K562 (cell line): ENCODE results near the gene APOBEC3C. TPM values are rescaled to one million over a fixed set of nuclear protein-coding genes. Genes with fewer than 3 reads are reported as not detected.
A peak's percentile ranks its signal among the peaks of the same experiment; 100 is the strongest.

Experiments
- DNMT1 ChIP-seq: fragments of 450-650 bp; IDR thresholded peaks from 2 replicates; pipeline ENCODE4 v1.6.1; 2016; ENCODE audit warnings: antibody characterized with exemption, mild to moderate bottlenecking
- ELF2 ChIP-seq: fragments of 250-450 bp; sonication (Bioruptor Pico); IDR thresholded peaks from 2 replicates; pipeline ENCODE4 v1.5.0; 2021; ENCODE audit warnings: mild to moderate bottlenecking
- NR2C2 ChIP-seq, 2 experiments: fragments of 200-800 bp in 1 of 2; sonication (Bioruptor generic) in 1 of 2; sonication (generic) in 1 of 2; formaldehyde crosslinking in 1 of 2; IDR thresholded peaks; 2 replicates each; pipeline versions ENCODE4 v1.6.1 to v1.8.0; 2016 to 2022; ENCODE audit warnings: mild to moderate bottlenecking in 1 of 2, missing compliant biosample characterization in 1 of 2, missing genetic modification characterization in 1 of 2, missing genetic modification reagents in 1 of 2
- PRDM10 ChIP-seq: fragments of 450-650 bp; IDR thresholded peaks from 2 replicates; pipeline ENCODE4 v1.6.1; 2018; ENCODE audit not compliant: partially characterized antibody
- RBFOX2 ChIP-seq: fragments of 200-400 bp; formaldehyde crosslinking; IDR thresholded peaks from 2 replicates; pipeline ENCODE4 v1.6.1; 2017; ENCODE audit warnings: low read depth, mild to moderate bottlenecking, low read length, moderate library complexity
- RFX5 ChIP-seq: IDR thresholded peaks from 2 replicates; pipeline ENCODE4 v1.6.1; 2011; ENCODE audit warnings: low read depth, mild to moderate bottlenecking, improper control_type of control experiment, low read length
- SOX6 ChIP-seq: fragments of 450-650 bp; IDR thresholded peaks from 2 replicates; pipeline ENCODE4 v1.6.1; 2014; ENCODE audit warnings: mild to moderate bottlenecking
- STAT6 ChIP-seq: sonication (generic); formaldehyde crosslinking; IDR thresholded peaks from 2 replicates; pipeline ENCODE4 v1.8.1; 2023; ENCODE audit warnings: mild to moderate bottlenecking, missing genetic modification reagents
- TGIF2 ChIP-seq: sonication (generic); formaldehyde crosslinking; IDR thresholded peaks from 2 replicates; pipeline ENCODE4 v1.8.1; 2022; ENCODE audit warnings: mild to moderate bottlenecking, missing genetic modification reagents, moderate library complexity
- USF2 ChIP-seq: sonication (generic); formaldehyde crosslinking; IDR thresholded peaks from 2 replicates; pipeline ENCODE4 v1.5.0; 2020; ENCODE audit warnings: missing genetic modification reagents
- ZBED1 ChIP-seq: IDR thresholded peaks from 2 replicates; pipeline ENCODE4 v1.6.1; 2014
- ZNF174 ChIP-seq: fragments of 250-450 bp; sonication (Bioruptor Pico); IDR thresholded peaks from 2 replicates; pipeline ENCODE4 v1.4.0; 2020; ENCODE audit warnings: mild to moderate bottlenecking
- polyA plus RNA-seq, 8 experiments: library from polyadenylated mRNA; depleted of rRNA in 4 of 8; stranded (reverse) in 5 of 8; unstranded in 3 of 8; fragments of >200 nt; fragmentation: Nextera tagmentation in 2 of 8; fragmentation: Illumina TruSeq in 1 of 8; extraction: Ambion mirVana in 2 of 8; extraction: Trizol in 1 of 8; gene quantifications; 2 replicates each; pipeline versions ENCODE4 v1.2.1 to v1.2.3, GENCODE V29; 2011 to 2014; ENCODE audit warnings: inconsistent platforms in 1 of 8, missing spikeins in 1 of 8
- total RNA-seq, 7 experiments: library from RNA; depleted of rRNA in 6 of 7; stranded (reverse); fragments of >200 nt in 6 of 7; fragmentation: Illumina TruSeq in 2 of 7; extraction: Trizol in 2 of 7; gene quantifications; 2 replicates each; pipeline versions ENCODE4 v1.2.1 to v1.2.3, GENCODE V29; 2011 to 2021; ENCODE audit warnings: low replicate concordance in 1 of 7
- TF ChIP-seq, protein P1 (sequence below): fragments of 450-650 bp; formaldehyde crosslinking; IDR thresholded peaks from 2 replicates; pipeline ENCODE4 v1.4.0; 2022; ENCODE audit warnings: missing genetic modification characterization
- TF ChIP-seq, protein P2 (sequence below): sonication (generic); formaldehyde crosslinking; IDR thresholded peaks from 2 replicates; pipeline ENCODE4 v1.8.1; 2023; ENCODE audit warnings: mild to moderate bottlenecking, missing genetic modification reagents

Gene APOBEC3C
- total and polyA plus RNA-seq, 9 of the 15 experiments (the other 6 are each of a cell fraction or from before 2014, with no cell fraction given): 12.4 to 285 (median 55.5) TPM

GRCh38 chr22:38981992-38982927 is 31.8 kb upstream of the APOBEC3C start, which contains the start of gene APOBEC3B (continued):
- TF ChIP-seq ZNF174 (CRISPR knock-in tag): no peak
- no peak for TF ChIP-seq PRDM10
- TF ChIP-seq SOX6: 0 out of 2 replicates have a peak, but pooled peaks have one; percentile 45
- TF ChIP-seq, protein P1, sequence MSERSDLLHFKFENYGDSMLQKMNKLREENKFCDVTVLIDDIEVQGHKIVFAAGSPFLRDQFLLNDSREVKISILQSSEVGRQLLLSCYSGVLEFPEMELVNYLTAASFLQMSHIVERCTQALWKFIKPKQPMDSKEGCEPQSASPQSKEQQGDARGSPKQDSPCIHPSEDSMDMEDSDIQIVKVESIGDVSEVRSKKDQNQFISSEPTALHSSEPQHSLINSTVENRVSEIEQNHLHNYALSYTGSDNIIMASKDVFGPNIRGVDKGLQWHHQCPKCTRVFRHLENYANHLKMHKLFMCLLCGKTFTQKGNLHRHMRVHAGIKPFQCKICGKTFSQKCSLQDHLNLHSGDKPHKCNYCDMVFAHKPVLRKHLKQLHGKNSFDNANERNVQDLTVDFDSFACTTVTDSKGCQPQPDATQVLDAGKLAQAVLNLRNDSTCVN (CRISPR knock-in tag): no peak
- no peak for TF ChIP-seq DNMT1
- no peak for TF ChIP-seq ZBED1
- TF ChIP-seq, protein P2, sequence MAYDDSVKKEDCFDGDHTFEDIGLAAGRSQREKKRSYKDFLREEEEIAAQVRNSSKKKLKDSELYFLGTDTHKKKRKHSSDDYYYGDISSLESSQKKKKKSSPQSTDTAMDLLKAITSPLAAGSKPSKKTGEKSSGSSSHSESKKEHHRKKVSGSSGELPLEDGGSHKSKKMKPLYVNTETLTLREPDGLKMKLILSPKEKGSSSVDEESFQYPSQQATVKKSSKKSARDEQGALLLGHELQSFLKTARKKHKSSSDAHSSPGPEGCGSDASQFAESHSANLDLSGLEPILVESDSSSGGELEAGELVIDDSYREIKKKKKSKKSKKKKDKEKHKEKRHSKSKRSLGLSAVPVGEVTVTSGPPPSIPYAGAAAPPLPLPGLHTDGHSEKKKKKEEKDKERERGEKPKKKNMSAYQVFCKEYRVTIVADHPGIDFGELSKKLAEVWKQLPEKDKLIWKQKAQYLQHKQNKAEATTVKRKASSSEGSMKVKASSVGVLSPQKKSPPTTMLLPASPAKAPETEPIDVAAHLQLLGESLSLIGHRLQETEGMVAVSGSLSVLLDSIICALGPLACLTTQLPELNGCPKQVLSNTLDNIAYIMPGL (CRISPR knock-in tag): no peak
- no peak for TF ChIP-seq RFX5
- peak; percentile 63 for TF ChIP-seq RBFOX2
- no peak for TF ChIP-seq USF2 (CRISPR knock-in tag)
- TF ChIP-seq STAT6 (CRISPR knock-in tag): no peak
- peak; percentile 73 for TF ChIP-seq ELF2 (CRISPR knock-in tag)
- TF ChIP-seq NR2C2 (CRISPR knock-in tag; IDR thresholded peaks at IDR 0.05): no peak
- peak; percentile 72 for TF ChIP-seq NR2C2 (tag; IDR thresholded peaks at IDR 0.05)
- no peak for TF ChIP-seq TGIF2 (CRISPR knock-in tag)
